B cell (primary cell): ENCODE data around the gene RP9. TPM values are rescaled to one million over a fixed set of nuclear protein-coding genes. Genes with fewer than 3 reads are reported as not detected.

Source experiments
- ATAC-seq: fragments of 200-7000 bp; cut with Tn5 transposase; one replicate; pipeline ENCODE4 v1.10.0; 2021; ENCODE audit warnings: low read depth, mild to moderate bottlenecking, moderate number of reproducible peaks, moderate library complexity
- CTCF ChIA-PET: fragments of 350-600 bp; sonication (Branson Sonifier 250); formaldehyde crosslinking; loops from one replicate; lab custom pipeline; 2021; ENCODE audit warnings: antibody characterized with exemption, inconsistent platforms; lab: Charles Lee
- POLR2A ChIA-PET: fragments of 350-600 bp; sonication (Branson Sonifier 250); formaldehyde crosslinking; loops from one replicate; lab custom pipeline; 2021; ENCODE audit warnings: antibody characterized with exemption; lab: Charles Lee
- DNase-seq: peaks from one replicate; pipeline ENCODE4 v3.0.0; 2013
- H2AFZ ChIP-seq: 2 replicates; pipeline ENCODE4 v1.6.1; 2012; ENCODE audit warnings: mild to moderate bottlenecking, low read depth, low read length; ENCODE audit not compliant: insufficient read depth, poor library complexity, severe bottlenecking
- H3K27ac ChIP-seq, 2 donors: 1 replicate in 1 of 2; 2 replicates in 1 of 2; pipeline ENCODE4 v1.5.1; 2012 to 2013; ENCODE audit warnings: low read length in 2 of 2, mild to moderate bottlenecking in 2 of 2, moderate library complexity in 1 of 2
- H3K27me3 ChIP-seq, 4 experiments: fragments of 200-600 bp in 1 of 4; sonication (generic) in 1 of 4; replicated peaks in 1 of 4; 1 replicate in 2 of 4; 2 replicates in 2 of 4; pipeline versions ENCODE4 v1.6.1 to v1.7.0; 2013 to 2016; ENCODE audit warnings: low read length in 3 of 4, mild to moderate bottlenecking in 2 of 4, mixed read lengths in 1 of 4, moderate library complexity in 1 of 4; ENCODE audit not compliant: insufficient read depth in 4 of 4, control insufficient read depth in 3 of 4; ENCODE audit errors: control extremely low read depth in 1 of 4
- H3K36me3 ChIP-seq, 2 experiments: replicated peaks in 1 of 2; 1 replicate in 1 of 2; 2 replicates in 1 of 2; pipeline versions ENCODE4 v1.6.1 to v1.7.1; 2013; ENCODE audit warnings: low read length in 1 of 2; ENCODE audit not compliant: insufficient read depth in 2 of 2, control insufficient read depth in 1 of 2; ENCODE audit errors: control extremely low read depth in 1 of 2, extremely low read depth in 1 of 2
- H3K4me1 ChIP-seq, 2 donors: fragments of 200-600 bp in 1 of 2; sonication (generic) in 1 of 2; 1 replicate in 1 of 2; 2 replicates in 1 of 2; pipeline versions ENCODE4 v1.5.1 to v1.6.1; 2013 to 2017; ENCODE audit warnings: low read length in 2 of 2; ENCODE audit not compliant: control insufficient read depth in 2 of 2, insufficient read depth in 2 of 2
- H3K4me2 ChIP-seq: replicated peaks from 2 replicates; pipeline ENCODE3; 2012; ENCODE audit warnings: mild to moderate bottlenecking, low read depth, low read length; ENCODE audit not compliant: poor library complexity, severe bottlenecking
- H3K4me3 ChIP-seq, 5 experiments: fragments of 200-600 bp in 1 of 5; sonication (generic) in 1 of 5; 1 replicate in 3 of 5; 2 replicates in 2 of 5; pipeline versions ENCODE4 v1.5.1 to v1.7.0; 2011 to 2016; ENCODE audit warnings: low read length in 4 of 5, mild to moderate bottlenecking in 4 of 5, low read depth in 2 of 5, control low read depth in 1 of 5, moderate library complexity in 1 of 5; ENCODE audit not compliant: insufficient read depth in 1 of 5; ENCODE audit errors: control extremely low read depth in 1 of 5, extremely low read depth in 1 of 5
- H3K79me2 ChIP-seq: fragments of 200-600 bp; sonication (generic); one replicate; pipeline ENCODE4 v1.6.0; 2016; ENCODE audit warnings: low read length; ENCODE audit not compliant: control insufficient read depth, insufficient read depth
- H3K9ac ChIP-seq: fragments of 200-600 bp; sonication (generic); 2 replicates; pipeline ENCODE4 v1.6.1; 2017; ENCODE audit warnings: mild to moderate bottlenecking, low read length, moderate library complexity
- H3K9me3 ChIP-seq, 3 donors: one replicate each; pipeline versions ENCODE4 v1.6.1 to v1.7.1; 2013; ENCODE audit warnings: low read length in 2 of 3; ENCODE audit not compliant: control insufficient read depth in 2 of 3, insufficient read depth in 1 of 3; ENCODE audit errors: control extremely low read depth in 1 of 3
- H4K20me1 ChIP-seq: 2 replicates; pipeline ENCODE4 v1.6.0; 2012; ENCODE audit warnings: mild to moderate bottlenecking, low read length; ENCODE audit not compliant: insufficient read depth, control insufficient read depth, poor library complexity, severe bottlenecking
- H3K27ac Mint-ChIP-seq: one replicate; pipeline ENCODE4 v1.8.0; 2021; ENCODE audit warnings: mixed read lengths
- H3K27me3 Mint-ChIP-seq: one replicate; pipeline ENCODE4 v1.8.0; 2021; ENCODE audit warnings: mixed read lengths
- H3K4me1 Mint-ChIP-seq: one replicate; pipeline ENCODE4 v1.8.0; 2021; ENCODE audit warnings: mixed read lengths
- H3K4me3 Mint-ChIP-seq: one replicate; pipeline ENCODE4 v1.8.0; 2021; ENCODE audit warnings: mixed read lengths
- H3K9me3 Mint-ChIP-seq: one replicate; pipeline ENCODE4 v1.8.0; 2022; ENCODE audit warnings: mixed read lengths; ENCODE audit not compliant: insufficient read depth
- CTCF ChIP-seq: fragments of 200-600 bp; IDR thresholded peaks from one replicate; pipeline ENCODE4 v1.8.0; 2022; ENCODE audit warnings: antibody characterized with exemption, mild to moderate bottlenecking
- EZH2 ChIP-seq: IDR thresholded peaks from 2 replicates; pipeline ENCODE4 v1.6.1; 2012; ENCODE audit warnings: borderline replicate concordance, low read depth, mild to moderate bottlenecking, moderate library complexity, low read length; ENCODE audit not compliant: insufficient read depth, poor library complexity, severe bottlenecking
- WGBS: methylation state at CpG from one replicate; pipeline ENCODE4 v1.1.5; 2013; ENCODE audit warnings: missing lambda C conversion rate; ENCODE audit not compliant: insufficient coverage; 5-methylcytosine and 5-hydroxymethylcytosine counted together
- intact Hi-C: fragments of 100-400 bp; cut with micrococcal nuclease; formaldehyde crosslinking; loops from one replicate; pipeline ENCODE4 v1.10.0; 2022
- polyA plus RNA-seq: library from polyadenylated mRNA; depleted of rRNA; stranded (reverse); fragments of >200 nt; gene quantifications from 2 replicates; pipeline ENCODE4 v1.2.3, GENCODE V29; 2012
- total RNA-seq, 2 donors: library from RNA; stranded (reverse); fragments of 120-200 nt in 1 of 2; gene quantifications; 1 replicate in 1 of 2; 2 replicates in 1 of 2; pipeline versions ENCODE4 v1.2.3 to v1.2.4, GENCODE V29; 2013 to 2022

The RP9 gene
- total and polyA plus RNA-seq, 2 donors (not counting 1 experiment from before 2014, with no cell fraction given): 23.0 to 69.4 TPM

DNA sequence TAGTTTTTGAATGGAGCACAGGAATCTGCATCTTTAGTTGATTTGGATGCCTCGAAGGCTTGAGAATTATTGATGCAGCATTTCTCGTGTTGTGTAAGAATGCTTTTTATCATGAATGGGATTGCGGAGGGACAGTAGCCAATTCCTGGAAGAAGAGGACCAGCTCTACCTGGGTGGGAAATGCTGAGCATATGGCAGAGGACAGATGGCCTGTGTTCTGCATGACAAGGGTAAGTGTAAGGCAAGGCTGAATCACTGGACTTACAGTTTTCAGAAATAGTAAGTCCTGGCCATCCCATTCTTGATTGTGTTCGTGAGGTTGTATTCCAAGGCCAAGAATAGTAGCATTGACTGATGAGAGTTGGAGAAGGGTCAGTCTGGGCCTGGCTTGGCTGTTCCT is 15.9 kb downstream of the RP9 start:
- Histone ChIP-seq H3K36me3 (peaks cover 11 to 46% of the 10 kb centered on the region in 2 experiments), H4K20me1 (no peaks in the 10 kb centered on the region), H2AFZ (no peak overlapping the region), H3K4me2 (no peak overlapping the region), H3K79me2 (peaks cover 14% of the 10 kb centered on the region), H3K27ac (no peak overlapping the region), H3K4me3 (no peak overlapping the region), H3K27me3 (no peaks in the 10 kb centered on the region), H3K9ac (no peak overlapping the region), H3K9me3 (peaks cover 0 to 2% (median 0%) of the 10 kb centered on the region in 3 donors), H3K4me1 (peaks cover 15 to 16% of the 10 kb centered on the region in 2 donors)
- Mint-ChIP-seq H3K4me1 (peaks cover 15% of the 10 kb centered on the region), H3K27me3 (no peaks in the 10 kb centered on the region), H3K9me3 (peaks cover 2% of the 10 kb centered on the region), H3K4me3 (no peak overlapping the region), H3K27ac (no peak overlapping the region)
- POLR2A ChIA-PET: no interaction called here
- WGBS: 97% methylated on average over 4 of the region's 4 CpGs
- TF ChIP-seq CTCF (no peak), EZH2 (no peak)
- CTCF ChIA-PET: no interaction called here
- ATAC-seq: no peak
- intact Hi-C loops: no loop called here
- no peak for DNase-seq

DNA sequence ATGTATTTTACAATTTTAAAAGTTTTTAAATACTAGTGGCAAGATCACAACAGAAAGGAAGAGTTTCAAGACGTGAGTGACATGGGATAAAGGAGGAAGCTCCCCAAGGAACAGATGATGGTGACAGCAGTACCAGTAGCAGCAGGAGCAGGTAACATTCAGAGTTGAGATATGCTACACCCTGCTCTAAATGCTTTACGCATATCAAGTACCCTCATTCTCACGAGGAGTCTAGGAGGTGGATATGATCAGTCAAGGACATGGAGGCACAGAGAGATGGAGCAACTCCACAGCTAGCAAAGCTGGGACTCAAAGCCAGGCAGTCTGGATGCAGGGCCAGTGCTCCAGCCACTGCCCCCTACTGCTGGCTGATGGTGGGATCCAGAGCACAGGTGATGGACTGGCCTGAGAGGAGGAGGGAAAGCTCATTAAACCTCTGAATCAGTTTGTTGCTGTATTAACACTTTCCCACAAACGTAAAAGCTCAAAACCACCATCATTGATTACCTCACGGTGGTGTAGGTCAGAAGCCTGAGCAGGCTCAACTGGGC is 17.5 kb downstream of the RP9 start:
- Histone ChIP-seq H3K27me3 (no peaks in the 10 kb centered on the region), H3K9ac (no peak overlapping the region), H3K4me1 (peaks cover 5 to 8% of the 10 kb centered on the region in 2 donors), H2AFZ (no peak overlapping the region), H3K4me2 (no peak overlapping the region), H3K27ac (no peak overlapping the region), H3K9me3 (peaks cover 0 to 2% (median 0%) of the 10 kb centered on the region in 3 donors), H3K79me2 (no peaks in the 10 kb centered on the region), H3K36me3 (peaks cover 8 to 33% of the 10 kb centered on the region in 2 experiments), H3K4me3 (no peak overlapping the region), H4K20me1 (no peaks in the 10 kb centered on the region)
- ChIA-PET CTCF (interaction anchor here (0.9 kb wide), 1 partner anchor 31 kb away, joined by 3 read pairs; no protein-coding TSS in a partner anchor), POLR2A (no interaction called here)
- ATAC-seq (no peak), DNase-seq (no peak)
- H3K4me1 Mint-ChIP-seq: peaks cover 13% of the 10 kb centered on the region
- no peak overlapping the region for H3K27ac Mint-ChIP-seq
- no peak overlapping the region for H3K4me3 Mint-ChIP-seq
- 89% methylated on average over 5 of the region's 5 CpGs for WGBS
- TF ChIP-seq EZH2: no peak
- TF ChIP-seq CTCF: no peak
- peaks cover 2% of the 10 kb centered on the region for H3K9me3 Mint-ChIP-seq
- intact Hi-C loops: no loop called here
- no peaks in the 10 kb centered on the region for H3K27me3 Mint-ChIP-seq
